SIG-M5 treated with dmso at 0.1 percent for 504 hours (cell line): ENCODE results near the gene EGR4.
A peak's percentile ranks its signal among the peaks of the same experiment; 100 is the strongest.
"Not testable (repeated sequence)": the region's sequence is repeated elsewhere in the genome, so short reads cannot be mapped to it uniquely, and the experiment has no call there.

Experiments used
- DNase-seq: peaks from one replicate; lab custom pipeline; 2025; ENCODE audit not compliant: unreplicated experiment; lab: John Stamatoyannopoulos, UW

Gene EGR4

GRCh38 chr2:73264332-73264606, 29.1 kb downstream of the EGR4 start:
- DNase-seq = no peak

GRCh38 chr2:73263540-73264331, 29.6 kb downstream of the EGR4 start:
- no peak for DNase-seq

- not testable (repeated sequence) for DNase-seq
These were observed 30.5 kb downstream of the EGR4 start for GRCh38 chr2:73262691-73263429.

GRCh38 chr2:73262108-73262651, 31.2 kb downstream of the EGR4 start:
- DNase-seq = no peak

GRCh38 chr2:73260338-73260984, 32.9 kb downstream of the EGR4 start:
- peak; percentile 33 for DNase-seq

GRCh38 chr2:73259704-73260337, 33.5 kb downstream of the EGR4 start:
- DNase-seq = no peak

- no peak for DNase-seq
These were observed 34.1 kb downstream of the EGR4 start for GRCh38 chr2:73259276-73259675.

- DNase-seq = no peak
These were observed 34.5 kb downstream of the EGR4 start for GRCh38 chr2:73258913-73259215.

- no peak for DNase-seq
These were observed 35.0 kb downstream of the EGR4 start for GRCh38 chr2:73258186-73258912.

- DNase-seq = peak; percentile 26
These were observed 35.8 kb downstream of the EGR4 start for GRCh38 chr2:73257425-73258125.

- no peak for DNase-seq
These were observed 36.3 kb downstream of the EGR4 start for GRCh38 chr2:73257021-73257420.

- DNase-seq = no peak
These were observed 36.8 kb downstream of the EGR4 start for GRCh38 chr2:73256618-73256922.

- DNase-seq = no peak
These were observed 37.3 kb downstream of the EGR4 start for GRCh38 chr2:73255907-73256617.

GRCh38 chr2:73255007-73255644, 38.2 kb downstream of the EGR4 start:
- DNase-seq = no peak

GRCh38 chr2:73254343-73255006, 38.9 kb downstream of the EGR4 start:
- DNase-seq = no peak

GRCh38 chr2:73253901-73254300, 39.4 kb downstream of the EGR4 start:
- peak; percentile 49 for DNase-seq

- no peak for DNase-seq
These were observed 39.9 kb downstream of the EGR4 start for GRCh38 chr2:73253400-73253799.

GRCh38 chr2:73252238-73253027, 40.9 kb downstream of the EGR4 start:
- DNase-seq = no peak
